KOPT-K1 (cell line): ENCODE measurements around the gene SMPDL3B.
"Not testable (repeated sequence)": the region's sequence is repeated elsewhere in the genome, so short reads cannot be mapped to it uniquely, and the experiment has no call there.

Experiments used
- H3K27ac ChIP-seq: fragments of 200-600 bp; sonication (generic); 2 replicates; pipeline ENCODE4 v1.5.1; 2016; ENCODE audit warnings: antibody characterized with exemption, mild to moderate bottlenecking, low read depth, low read length; ENCODE audit not compliant: poor library complexity, severe bottlenecking
- H3K36me3 ChIP-seq: fragments of 200-600 bp; sonication (generic); 2 replicates; pipeline ENCODE4 v1.5.1; 2017; ENCODE audit warnings: antibody characterized with exemption, mild to moderate bottlenecking, low read length, moderate library complexity; ENCODE audit not compliant: insufficient read depth
- H3K9me3 ChIP-seq: fragments of 200-600 bp; sonication (generic); 2 replicates; pipeline ENCODE4 v1.5.1; 2017; ENCODE audit warnings: antibody characterized with exemption, low read length, mild to moderate bottlenecking; ENCODE audit not compliant: insufficient read depth, poor library complexity, severe bottlenecking

Gene SMPDL3B

GRCh38 chr1:28003117-28003516 lies 68.3 kb downstream of the SMPDL3B start:
- not testable (repeated sequence) for H3K27ac ChIP-seq, H3K9me3 ChIP-seq
- peaks cover 59% of the 10 kb centered on the region for H3K36me3 ChIP-seq
